Omental fat pad (tissue), 4 donors: ENCODE results near the gene NOD1. TPM values are rescaled to one million over a fixed set of nuclear protein-coding genes. Genes with fewer than 3 reads are reported as not detected.
"Not testable (repeated sequence)": the region's sequence is repeated elsewhere in the genome, so short reads cannot be mapped to it uniquely, and the experiment has no call there.

Experiments used
- ATAC-seq: fragments of 150-250 bp; one replicate; pipeline ENCODE4 v1.9.1; 2016; ENCODE audit warnings: mild to moderate bottlenecking, moderate library complexity; ENCODE audit not compliant: low FRiP score
- DNase-seq: peaks from one replicate; pipeline ENCODE4 v3.0.0-alpha.2; 2019; ENCODE audit warnings: low spot score
- CTCF ChIP-seq, 3 donors: fragments of 450-650 bp; IDR thresholded peaks; one replicate each; pipeline ENCODE4 v1.5.1; 2016 to 2017; ENCODE audit warnings: antibody characterized with exemption in 3 of 3, mild to moderate bottlenecking in 3 of 3, moderate library complexity in 2 of 3
- total RNA-seq, 4 donors: library from RNA; depleted of rRNA; stranded (reverse); fragments of >200 nt; gene quantifications; one replicate each; pipeline ENCODE4 v1.1.0, GENCODE V29; 2016

The NOD1 gene
- total RNA-seq, 4 donors from 2014 or later: 18.8 to 48.7 (median 33.3) TPM

GRCh38 chr7:30427296-30428070 is 51.1 kb downstream of the NOD1 start:
- DNase-seq: no peak
- no peak for TF ChIP-seq CTCF (IDR thresholded peaks at IDR 0.05)

DNA sequence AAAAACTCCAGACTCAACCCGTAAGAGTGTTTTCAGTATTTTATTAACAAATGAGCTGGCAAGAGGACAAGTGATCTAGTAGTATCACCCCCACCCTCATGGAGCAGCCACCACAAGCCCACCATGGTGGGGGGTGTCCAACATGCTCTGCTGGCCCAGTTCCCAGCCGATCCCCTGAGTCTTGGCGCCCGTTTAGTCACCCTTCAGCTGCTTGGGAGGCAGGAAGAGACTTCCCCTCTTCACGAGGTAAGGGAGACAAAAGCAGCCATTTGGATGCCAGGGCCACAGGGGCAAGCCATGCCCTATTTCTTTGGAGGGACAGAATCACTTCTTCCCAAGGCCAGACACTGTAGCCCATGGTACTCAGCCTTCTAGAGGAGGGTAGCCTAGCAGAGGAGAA is 54.1 kb downstream of the NOD1 start:
- TF ChIP-seq CTCF (IDR thresholded peaks at IDR 0.05): no peak
- DNase-seq: no peak

More at GRCh38 chr7:30427296-30428070, 51.1 kb downstream of the NOD1 start:
- no peak for ATAC-seq

GRCh38 chr7:30423788-30424505 is 54.6 kb downstream of the NOD1 start:
- no peak for TF ChIP-seq CTCF (IDR thresholded peaks at IDR 0.05)
- ATAC-seq: no peak
- no peak for DNase-seq

More for the DNA sequence above, 54.1 kb downstream of the NOD1 start:
- ATAC-seq: no peak

- ATAC-seq (no peak), DNase-seq (no peak)
- TF ChIP-seq CTCF (IDR thresholded peaks at IDR 0.05): no peak
Observed at GRCh38 chr7:30422922-30423321, 55.7 kb downstream of the NOD1 start.

DNA sequence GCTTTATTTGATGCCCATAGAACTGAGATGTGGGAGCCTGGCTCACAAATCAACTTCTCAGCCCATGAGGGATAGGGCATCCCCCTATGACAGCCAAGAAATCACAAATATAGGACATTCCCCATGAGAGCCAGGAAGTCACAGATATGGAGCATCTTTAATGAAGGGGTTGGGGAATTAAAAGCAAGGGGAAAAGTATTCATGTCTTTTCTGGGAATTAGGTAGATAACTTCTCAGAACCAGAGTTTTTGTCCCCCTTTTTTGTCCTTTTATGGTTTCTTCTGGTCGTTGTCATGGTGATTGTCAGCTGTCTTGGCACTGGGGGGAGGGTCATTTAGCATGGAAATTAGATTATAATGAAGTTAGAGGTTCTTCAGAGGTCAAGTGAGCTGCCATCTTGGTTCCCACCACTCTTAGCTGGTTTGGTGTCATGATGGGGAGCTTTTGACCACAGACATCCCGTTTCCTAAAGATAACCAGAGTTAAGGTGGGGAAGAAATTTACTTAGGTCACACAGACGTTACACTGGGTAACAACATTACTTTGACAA is 56.9 kb downstream of the NOD1 start:
- DNase-seq: no peak
- no peak for ATAC-seq
- TF ChIP-seq CTCF (IDR thresholded peaks at IDR 0.05): no peak

GRCh38 chr7:30420662-30421061 is 57.9 kb downstream of the NOD1 start:
- no peak for TF ChIP-seq CTCF (IDR thresholded peaks at IDR 0.05)
- no peak for ATAC-seq
- DNase-seq: no peak

DNA sequence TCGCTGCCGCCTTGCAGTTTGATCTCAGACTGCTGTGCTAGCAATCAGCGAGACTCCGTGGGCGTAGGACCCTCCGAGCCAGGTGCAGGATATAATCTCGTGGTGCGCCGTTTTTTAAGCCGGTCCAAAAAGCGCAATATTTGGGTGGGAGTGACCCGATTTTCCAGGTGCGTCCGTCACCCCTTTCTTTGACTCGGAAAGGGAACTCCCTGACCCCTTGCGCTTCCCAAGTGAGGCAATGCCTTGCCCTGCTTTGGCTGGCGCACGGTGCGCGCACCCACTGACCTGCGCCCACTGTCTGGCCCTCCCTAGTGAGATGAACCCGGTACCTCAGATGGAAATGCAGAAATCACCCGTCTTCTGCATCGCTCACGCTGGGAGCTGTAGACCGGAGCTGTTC is 58.5 kb downstream of the NOD1 start:
- not testable (repeated sequence) for ATAC-seq, DNase-seq
